Measurements from ENCODE around the gene ADAMTSL1. TPM values are rescaled to one million over a fixed set of nuclear protein-coding genes. Genes with fewer than 3 reads are reported as not detected.

The ADAMTSL1 gene
- total RNA-seq, 1 experiment from 2014 or later = not detected

GRCh38 chr9:18785604-18786003 lies 311.7 kb downstream of the ADAMTSL1 start:
- no peaks in the 10 kb centered on the region for H3K4me1 ChIP-seq (ENCODE audit: control insufficient read depth in 1 of 2, insufficient read depth in 2 of 2, low read length in 2 of 2)
- intact Hi-C loops (cut with micrococcal nuclease) = no loop called here

More at GRCh38 chr9:18785604-18786003, 311.7 kb downstream of the ADAMTSL1 start:
- H3K79me2 ChIP-seq (ENCODE audit: insufficient read depth, low read length) = no peaks in the 10 kb centered on the region
- no peak overlapping the region for H3K4me2 ChIP-seq (ENCODE audit: low read length)
- H3K9me2 ChIP-seq (ENCODE audit: insufficient read depth) = no peaks in the 10 kb centered on the region
- peaks cover 30% of the 10 kb centered on the region for H3K27me3 ChIP-seq (ENCODE audit: insufficient read depth, low read length)
- no peak overlapping the region for H3K27ac ChIP-seq (ENCODE audit: low read depth, low read length)
- no TSS peak for BruUV-seq (replicated peaks)
- no peak overlapping the region for H2AFZ ChIP-seq (ENCODE audit: low read depth, low read length, poor library complexity, severe bottlenecking)
- ATAC-seq (no peak), DNase-seq (ENCODE audit: low read depth, low spot score) (no peak)
- no peaks in the 10 kb centered on the region for H3K36me3 ChIP-seq (ENCODE audit: control insufficient read depth in 1 of 2, insufficient read depth in 2 of 2, low read length in 2 of 2)
- TF ChIP-seq, protein P1, sequence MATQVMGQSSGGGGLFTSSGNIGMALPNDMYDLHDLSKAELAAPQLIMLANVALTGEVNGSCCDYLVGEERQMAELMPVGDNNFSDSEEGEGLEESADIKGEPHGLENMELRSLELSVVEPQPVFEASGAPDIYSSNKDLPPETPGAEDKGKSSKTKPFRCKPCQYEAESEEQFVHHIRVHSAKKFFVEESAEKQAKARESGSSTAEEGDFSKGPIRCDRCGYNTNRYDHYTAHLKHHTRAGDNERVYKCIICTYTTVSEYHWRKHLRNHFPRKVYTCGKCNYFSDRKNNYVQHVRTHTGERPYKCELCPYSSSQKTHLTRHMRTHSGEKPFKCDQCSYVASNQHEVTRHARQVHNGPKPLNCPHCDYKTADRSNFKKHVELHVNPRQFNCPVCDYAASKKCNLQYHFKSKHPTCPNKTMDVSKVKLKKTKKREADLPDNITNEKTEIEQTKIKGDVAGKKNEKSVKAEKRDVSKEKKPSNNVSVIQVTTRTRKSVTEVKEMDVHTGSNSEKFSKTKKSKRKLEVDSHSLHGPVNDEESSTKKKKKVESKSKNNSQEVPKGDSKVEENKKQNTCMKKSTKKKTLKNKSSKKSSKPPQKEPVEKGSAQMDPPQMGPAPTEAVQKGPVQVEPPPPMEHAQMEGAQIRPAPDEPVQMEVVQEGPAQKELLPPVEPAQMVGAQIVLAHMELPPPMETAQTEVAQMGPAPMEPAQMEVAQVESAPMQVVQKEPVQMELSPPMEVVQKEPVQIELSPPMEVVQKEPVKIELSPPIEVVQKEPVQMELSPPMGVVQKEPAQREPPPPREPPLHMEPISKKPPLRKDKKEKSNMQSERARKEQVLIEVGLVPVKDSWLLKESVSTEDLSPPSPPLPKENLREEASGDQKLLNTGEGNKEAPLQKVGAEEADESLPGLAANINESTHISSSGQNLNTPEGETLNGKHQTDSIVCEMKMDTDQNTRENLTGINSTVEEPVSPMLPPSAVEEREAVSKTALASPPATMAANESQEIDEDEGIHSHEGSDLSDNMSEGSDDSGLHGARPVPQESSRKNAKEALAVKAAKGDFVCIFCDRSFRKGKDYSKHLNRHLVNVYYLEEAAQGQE (IDR thresholded peaks at IDR 0.05; ENCODE audit: low read depth) = no peak
- no peak for TF ChIP-seq EZH2 (IDR thresholded peaks at IDR 0.05)
- TF ChIP-seq YY1 (IDR thresholded peaks at IDR 0.05; ENCODE audit: extremely low read depth, insufficient replicate concordance, low read depth, low read length) = no peak
- no peak for TF ChIP-seq FOSL1 (IDR thresholded peaks at IDR 0.05; ENCODE audit: low read depth)
- TF ChIP-seq MAX (IDR thresholded peaks at IDR 0.05) = no peak
- TF ChIP-seq POLR2AphosphoS5 (IDR thresholded peaks at IDR 0.05; ENCODE audit: low read depth, low read length) = no peak
- TF ChIP-seq EGR1 (IDR thresholded peaks at IDR 0.05; ENCODE audit: low read depth) = no peak
- no peak for TF ChIP-seq SIN3A (IDR thresholded peaks at IDR 0.05; ENCODE audit: low read depth)
- no peak for TF ChIP-seq SRF (IDR thresholded peaks at IDR 0.05; ENCODE audit: low read depth)
- TF ChIP-seq ZBTB33 (IDR thresholded peaks at IDR 0.05; ENCODE audit: extremely low read depth, insufficient replicate concordance, low read length) = no peak
- no peak for TF ChIP-seq EZH2phosphoT487 (IDR thresholded peaks at IDR 0.05; ENCODE audit: borderline replicate concordance)
- TF ChIP-seq CBX3 (IDR thresholded peaks at IDR 0.05; ENCODE audit: low read depth) = no peak
- no peak for TF ChIP-seq RAD21 (IDR thresholded peaks at IDR 0.05; ENCODE audit: low read depth)
- no peak for TF ChIP-seq TCF7L2 (IDR thresholded peaks at IDR 0.05; ENCODE audit: borderline replicate concordance, extremely low read depth, insufficient read depth, insufficient read length)
- no peak for TF ChIP-seq CEBPB (IDR thresholded peaks at IDR 0.05; ENCODE audit: low read depth)
- no peak for TF ChIP-seq POLR2A (IDR thresholded peaks at IDR 0.05; ENCODE audit: borderline replicate concordance, extremely low read depth, insufficient read depth, insufficient read length)
- H4K20me1 ChIP-seq (ENCODE audit: insufficient read depth) = no peaks in the 10 kb centered on the region
- no peaks in the 10 kb centered on the region for H3K9me3 ChIP-seq (ENCODE audit: control insufficient read depth in 1 of 2, insufficient read depth in 1 of 2, low read depth in 1 of 2, low read length in 2 of 2)
- POLR2A ChIA-PET = no interaction called here
- RAD21 ChIA-PET (ENCODE audit: low non-redundant PET in 1 of 2, low total read pairs in 2 of 2, uncharacterized antibody in 2 of 2, unreplicated experiment in 2 of 2) = no interaction called here
- CTCF ChIA-PET = no interaction called here
- no peak overlapping the region for H3K4me3 ChIP-seq (replicated peaks in 1 of 2; ENCODE audit: low read depth in 1 of 2, low read length in 2 of 2)
- H3K9ac ChIP-seq (ENCODE audit: low read length) = no peak overlapping the region
